GM18499 (cell line): ENCODE data around the gene AHDC1.
"Not testable (repeated sequence)": the region's sequence is repeated elsewhere in the genome, so short reads cannot be mapped to it uniquely, and the experiment has no call there.

Experiments
- ATAC-seq: cut with Tn5 transposase; IDR thresholded peaks from one replicate; pipeline ENCODE4 v1.9.1; 2021; ENCODE audit warnings: moderate number of reproducible peaks; ENCODE audit not compliant: insufficient read depth, unreplicated experiment

The AHDC1 gene

DNA sequence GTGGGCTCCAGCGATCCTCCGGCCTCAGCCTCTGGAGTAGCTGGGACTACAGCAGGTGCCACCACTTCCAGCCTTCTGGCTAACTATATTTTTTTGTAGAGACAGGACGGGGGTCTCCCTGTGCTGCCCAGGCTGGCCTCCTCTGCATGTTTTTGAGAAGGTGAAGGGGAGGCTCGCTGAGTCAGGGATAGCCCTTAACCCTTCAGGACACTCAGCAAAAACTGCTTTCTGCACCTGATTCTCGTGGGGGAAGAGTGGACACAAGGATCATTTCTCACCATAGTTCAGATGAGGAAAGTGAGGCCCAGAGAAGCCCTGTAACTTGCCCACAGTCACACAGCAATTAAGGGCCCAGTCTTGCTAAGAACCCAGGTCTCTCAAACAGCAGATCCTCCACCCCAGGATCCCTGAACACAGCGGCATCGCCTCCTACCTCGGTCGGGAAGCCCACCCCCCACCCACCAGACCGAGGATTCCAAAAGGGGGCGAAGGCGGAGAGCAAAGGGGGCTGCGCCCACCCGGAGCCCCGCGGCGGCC is 29.8 kb upstream of the AHDC1 start:
- no peak for ATAC-seq

DNA sequence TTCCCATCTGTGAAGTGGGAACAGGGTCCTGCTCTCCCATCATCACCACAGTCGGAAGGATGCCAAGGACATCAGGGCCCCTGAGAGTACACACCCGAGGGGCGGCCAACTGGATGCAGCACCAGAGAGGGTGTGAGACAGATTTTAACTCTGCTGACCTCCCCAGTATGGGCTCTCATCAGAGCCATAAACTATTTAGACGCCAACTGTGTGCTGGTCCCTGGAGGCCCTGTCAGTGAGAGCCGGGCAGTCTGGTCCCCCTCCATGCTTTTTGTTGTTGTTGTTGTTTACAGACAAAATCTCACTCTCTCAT is 29.3 kb upstream of the AHDC1 start:
- ATAC-seq, result no peak

DNA sequence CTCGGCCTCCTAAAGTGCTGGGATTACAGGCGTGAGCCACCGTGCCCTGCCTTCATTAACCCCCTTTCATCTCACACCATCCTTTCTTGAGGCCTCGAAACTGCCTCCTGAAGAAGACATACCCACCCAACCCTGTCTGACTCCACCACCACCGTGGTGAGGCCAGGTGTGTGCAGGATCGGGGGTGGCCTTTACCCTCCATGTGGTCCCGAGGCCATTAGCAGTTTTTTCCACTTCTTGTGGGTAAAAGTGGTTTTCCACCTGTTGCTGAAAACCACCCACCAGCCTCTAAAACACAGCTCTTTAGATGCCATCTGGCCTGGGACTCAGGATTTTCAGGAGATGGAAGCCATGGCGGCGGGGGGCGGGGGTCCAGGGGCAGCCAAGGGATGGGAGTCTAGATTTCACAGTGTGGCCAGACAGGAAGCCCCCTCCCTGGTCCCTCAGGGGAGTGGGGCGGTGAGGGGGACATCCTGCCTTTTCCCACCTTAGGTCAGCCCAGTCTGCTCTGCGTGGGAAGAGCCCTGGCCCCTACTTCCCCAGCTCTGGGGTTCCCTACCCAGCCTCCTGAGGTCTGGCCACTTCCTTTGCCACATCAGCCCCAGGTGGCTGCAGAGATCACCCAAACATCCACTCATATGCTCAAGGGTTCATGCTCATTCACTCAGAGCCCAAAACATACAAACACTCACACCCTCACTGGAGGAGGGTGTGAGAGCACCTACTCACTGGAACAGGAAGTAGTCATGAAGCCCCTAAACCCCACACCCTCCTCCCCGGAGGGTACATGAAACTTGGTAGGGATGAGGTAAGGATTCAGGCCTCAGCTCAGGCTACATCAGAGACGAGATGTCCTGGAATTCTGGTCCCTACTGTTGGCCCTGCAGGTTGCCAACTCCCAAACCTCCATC is 28.7 kb upstream of the AHDC1 start:
- ATAC-seq, result no peak

DNA sequence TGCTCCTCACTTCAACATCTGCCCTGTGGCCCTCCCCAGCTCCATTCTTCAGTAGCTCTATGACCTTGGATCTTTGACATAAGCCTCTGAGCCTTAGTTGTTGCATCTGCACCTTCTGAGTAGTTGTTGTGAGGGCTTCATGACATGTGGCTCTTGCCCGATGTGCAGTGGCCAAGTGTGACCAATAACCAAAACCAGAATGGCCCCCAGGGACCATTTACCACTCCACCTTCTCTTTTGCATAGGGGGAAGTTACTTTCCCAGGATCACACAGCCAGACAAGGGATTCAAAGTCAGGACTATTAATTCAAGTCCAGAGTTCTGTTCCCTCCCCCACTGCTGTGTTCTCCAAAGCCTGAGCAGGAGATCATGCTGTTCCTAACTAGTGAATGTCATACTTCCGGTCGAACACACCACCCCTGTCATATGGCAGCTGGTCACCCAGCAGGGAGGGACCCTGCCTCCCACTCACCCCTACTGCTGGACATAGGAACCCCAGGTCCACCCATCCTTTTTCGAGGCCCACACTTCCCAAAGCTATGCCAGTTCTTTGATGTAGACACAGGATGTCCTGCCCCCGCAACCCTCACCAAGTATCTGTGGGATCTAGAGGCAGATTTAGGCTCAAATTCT is 27.0 kb upstream of the AHDC1 start:
- no peak for ATAC-seq

DNA sequence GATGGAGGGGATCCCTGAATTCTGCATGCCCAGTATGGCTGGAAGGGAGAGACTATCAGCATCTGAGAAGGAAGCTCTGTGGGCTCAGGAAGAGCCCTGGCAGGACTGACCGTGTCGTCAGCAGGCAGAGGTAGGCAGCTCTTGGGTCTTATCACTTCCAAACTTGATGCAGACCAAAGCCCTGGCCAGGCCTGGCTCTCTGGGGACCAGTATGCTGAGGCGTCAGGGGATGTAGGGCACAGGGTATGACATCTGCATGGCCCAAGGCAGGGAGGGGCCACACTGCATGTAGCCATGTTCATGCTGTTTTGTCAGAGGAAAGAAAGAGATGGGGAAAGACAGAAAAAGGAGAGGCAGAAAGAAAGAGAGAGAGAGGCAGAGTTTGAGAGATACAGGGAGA is 24.8 kb upstream of the AHDC1 start:
- ATAC-seq, result no peak

DNA sequence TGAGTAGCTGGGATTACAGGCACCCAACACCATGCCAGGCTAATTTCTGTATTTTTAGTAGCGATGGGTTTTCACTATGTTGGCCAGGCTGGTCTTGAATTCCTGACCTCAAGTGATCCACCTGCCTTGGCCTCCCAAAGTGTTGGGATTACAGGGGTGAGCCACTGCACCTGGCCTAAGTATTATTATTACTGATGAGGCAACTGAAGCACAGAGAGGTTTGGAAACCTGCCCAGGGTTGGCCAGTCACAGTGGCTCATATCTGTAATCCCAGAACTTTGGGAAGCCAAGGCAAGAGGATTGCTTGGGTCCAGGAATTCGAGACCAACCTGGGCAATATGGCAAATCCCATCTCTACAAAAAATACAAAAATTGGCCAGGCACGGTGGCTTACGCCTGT is 23.8 kb upstream of the AHDC1 start:
- not testable (repeated sequence) for ATAC-seq

DNA sequence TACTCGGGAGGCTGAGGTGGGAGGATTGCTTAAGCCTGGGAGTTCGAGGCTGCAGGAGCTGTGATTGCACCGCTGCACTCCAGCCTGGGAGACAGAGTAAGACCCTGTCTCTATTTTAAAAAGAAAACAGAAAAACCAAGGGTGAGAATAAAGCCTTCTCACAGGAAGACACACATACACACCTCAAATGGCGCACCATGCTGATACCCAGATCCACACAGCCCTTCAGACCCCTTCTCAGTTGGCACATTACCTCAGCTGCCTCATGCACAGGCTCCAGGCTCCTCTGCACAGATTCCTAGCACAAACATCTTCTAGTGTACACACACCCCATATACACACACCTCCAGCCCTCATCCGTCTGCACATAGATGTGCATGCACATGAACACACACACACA is 23.1 kb upstream of the AHDC1 start:
- no peak for ATAC-seq

DNA sequence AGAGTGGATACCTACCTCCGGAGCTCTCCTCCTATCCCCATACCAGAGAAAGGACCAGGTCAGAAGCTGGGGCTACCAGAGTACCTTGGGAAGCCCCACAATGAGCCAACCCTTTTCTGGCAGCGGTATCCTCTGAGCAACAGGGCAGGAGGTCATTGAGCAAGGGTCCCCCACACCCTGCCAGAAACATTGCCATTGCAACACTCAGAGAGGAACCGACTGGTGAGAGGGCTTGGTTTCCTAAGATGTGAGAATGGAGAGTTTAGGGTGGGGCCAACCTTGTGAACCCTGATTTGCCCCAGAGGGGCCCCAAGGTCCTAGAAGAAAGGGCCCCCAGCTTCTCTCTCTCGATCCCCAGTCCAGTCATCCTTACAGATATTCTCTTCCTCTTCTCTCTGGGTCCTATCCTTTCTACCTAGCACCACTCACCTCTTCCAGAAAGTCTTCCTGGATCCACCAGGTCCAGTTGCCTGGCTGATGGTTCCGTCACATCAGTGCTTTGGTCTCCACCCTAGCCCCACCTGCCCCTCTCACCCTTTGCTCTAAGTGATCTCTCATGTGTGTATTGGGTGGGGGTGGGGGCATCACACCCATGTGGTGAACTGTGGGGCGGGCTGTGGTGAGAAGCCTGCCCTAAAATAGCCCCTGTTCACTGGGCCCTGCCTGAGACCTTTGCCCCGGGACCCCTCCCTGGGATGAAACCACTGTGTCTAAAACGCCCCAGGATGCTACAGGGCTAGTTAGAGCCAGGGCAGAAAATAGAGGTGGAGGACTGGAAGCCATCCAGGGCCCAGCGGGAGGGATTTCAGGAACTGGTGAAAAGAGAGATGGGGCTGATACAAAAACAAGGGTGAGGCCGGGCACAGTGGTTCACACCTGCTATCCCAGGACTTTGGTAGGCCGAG is 22.3 kb upstream of the AHDC1 start:
- ATAC-seq, result no peak

DNA sequence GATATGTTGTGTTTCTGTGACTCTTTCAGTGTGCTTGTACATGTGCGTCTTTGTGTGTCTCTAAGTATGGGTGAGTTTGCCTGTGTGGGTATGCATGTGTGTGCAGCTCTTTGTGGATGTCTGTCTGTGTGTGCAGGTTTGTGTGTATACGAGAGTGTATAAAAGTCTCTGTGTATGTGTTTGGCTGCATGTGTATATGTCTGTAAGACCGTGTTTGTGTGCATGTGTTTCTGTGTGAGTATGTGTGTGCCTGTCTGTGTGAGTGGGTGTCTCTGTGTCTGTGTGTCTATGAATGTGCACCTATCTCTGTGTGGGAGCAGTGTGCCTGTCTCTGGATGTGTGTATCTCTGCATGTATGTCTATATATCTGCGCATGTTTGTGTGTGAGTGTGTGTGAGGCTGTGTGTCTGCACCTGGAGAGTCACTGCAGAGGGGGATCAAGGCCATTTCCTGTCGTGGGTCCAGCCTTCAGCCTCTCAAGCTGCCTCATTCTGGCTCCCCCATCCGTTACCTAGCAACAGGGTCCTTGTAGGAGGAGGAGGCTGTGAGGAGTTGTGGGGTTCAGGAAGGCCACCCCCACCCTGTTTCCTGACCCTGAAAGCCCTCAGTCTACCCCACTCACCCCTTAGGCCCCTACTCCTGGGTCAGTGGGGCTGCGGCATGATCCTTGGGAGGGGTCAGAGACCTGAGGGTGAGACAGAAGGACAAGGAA is 20.7 kb upstream of the AHDC1 start:
- ATAC-seq, result no peak

DNA sequence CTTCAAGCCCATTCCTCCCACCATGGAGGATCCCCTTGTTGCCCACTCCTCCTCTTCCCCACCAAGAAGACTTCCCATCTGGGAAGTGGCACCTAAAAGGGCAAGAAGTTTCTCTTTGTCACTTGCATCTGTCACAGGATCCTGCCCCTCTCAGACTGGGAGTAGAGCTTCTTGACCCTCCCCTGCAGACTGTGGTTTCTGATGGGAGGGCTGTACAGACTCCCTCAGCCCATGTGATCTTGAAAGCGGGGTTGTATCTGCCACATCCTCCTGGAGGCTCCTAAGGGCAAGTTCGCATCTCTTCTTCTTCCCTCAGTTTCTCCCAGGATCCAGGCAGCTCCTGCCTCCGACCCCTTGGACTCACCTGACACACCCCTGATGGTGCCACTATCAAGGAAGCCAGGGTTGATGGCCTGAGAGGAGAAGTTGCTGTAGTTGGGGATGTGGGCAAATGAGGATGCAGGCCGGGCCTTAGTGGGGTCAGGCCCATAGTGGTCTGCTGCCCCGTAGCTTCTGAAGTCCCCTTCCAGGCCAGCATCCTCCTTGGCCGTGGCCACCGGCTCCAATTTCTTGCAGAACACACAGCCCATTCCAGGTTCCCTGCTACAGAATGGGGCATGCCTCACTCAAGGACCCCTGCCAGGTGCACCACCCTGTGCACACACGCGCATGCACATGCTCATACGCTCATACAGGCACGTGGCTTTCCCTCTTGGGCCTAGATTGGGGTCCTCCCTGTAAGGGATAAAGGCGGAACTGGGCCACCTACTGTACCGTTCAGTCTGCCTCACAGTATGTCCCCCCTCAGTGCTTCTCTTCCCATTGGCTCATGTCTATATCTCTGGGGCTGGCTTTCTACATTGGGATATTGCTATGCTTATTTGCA is 19.6 kb upstream of the AHDC1 start:
- no peak for ATAC-seq

DNA sequence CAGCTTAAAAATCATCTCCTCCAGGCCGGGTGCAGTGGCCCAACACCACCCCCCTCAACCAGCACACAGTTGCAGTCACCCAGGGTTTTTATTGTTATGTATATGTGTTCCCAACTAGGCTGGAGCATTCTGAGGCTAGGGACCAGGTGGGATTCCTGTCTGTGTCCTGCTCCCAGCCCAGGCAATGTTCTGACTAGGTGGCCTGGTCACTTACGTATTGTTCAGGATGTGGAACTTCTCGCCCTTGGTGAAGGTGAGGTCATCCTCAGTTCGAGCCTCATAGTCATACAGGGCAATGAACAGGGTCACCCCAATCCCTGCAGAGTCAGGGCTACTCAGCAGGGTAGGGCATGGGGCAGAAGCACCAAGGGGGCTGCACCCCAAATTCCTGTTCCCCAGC is 18.9 kb upstream of the AHDC1 start:
- no peak for ATAC-seq

DNA sequence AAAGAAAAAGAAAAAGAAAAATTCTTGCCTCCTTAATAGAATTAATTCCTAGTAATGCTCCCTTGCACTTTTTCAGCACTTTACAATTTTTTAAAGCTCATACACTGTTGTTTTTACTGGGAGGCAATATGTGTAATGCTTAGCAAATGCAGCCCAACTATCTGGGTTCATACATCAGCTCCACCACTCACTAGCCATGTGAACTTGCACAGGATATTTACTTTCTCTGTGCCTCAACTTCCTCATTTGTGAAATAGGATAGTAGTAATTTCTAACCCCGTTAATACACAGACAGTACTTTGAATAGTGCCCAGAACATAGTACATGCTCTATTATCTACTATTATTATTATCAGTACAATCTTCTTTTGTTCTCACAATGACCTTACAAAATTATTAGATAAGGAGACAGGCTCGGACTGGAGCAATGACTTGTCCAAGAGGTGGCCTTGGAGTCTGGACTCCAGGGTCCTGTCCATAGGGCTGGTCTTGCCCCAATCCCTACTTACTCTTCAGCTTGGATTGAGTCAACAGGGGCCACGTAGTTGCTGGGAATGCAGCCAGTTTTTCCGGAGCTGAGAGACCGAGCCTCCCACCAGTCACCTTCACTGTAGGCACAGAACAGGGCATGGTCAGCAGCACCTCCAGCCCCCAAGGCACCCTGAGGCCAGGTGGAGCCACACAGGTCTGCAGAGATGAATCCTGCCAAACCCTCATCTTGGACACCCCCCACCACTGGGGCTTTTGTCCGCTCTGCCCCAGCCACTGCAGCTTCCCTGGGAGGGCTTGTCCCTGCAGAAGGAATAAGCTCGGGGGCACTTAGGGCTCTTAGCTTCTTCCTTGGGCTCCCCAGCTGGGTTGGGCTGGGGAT is 17.3 kb upstream of the AHDC1 start:
- ATAC-seq, result no peak

DNA sequence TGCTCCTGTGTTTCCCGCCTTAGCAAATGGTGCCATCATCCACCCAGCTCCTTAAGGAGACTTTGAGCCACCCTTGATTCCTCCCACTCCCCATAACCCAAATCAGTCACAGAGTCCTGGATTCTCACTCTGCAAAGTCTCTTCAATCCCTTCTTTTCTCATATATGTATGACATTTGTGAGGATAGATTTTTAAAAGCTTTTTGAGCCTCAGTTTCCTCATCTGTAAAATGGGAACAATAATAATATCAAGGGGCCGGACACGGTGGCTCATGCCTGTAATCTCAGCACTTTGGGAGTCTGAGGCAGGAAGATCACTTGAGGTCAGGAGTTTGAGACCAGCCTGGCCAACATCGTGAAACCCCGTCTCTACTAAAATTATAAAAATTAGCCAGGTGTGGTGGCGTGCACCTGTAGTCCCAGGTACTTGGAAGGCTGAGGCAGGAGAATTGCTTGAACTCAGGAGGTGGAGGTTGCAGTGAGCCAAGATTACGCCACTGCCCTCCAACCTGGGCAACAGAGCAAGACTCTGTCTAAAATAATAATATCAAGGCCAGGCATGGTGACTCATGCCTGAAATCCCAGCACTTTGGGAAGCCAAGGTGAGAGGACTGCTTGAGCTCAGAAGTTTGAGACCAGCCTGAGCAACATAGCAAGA is 16.0 kb upstream of the AHDC1 start:
- ATAC-seq, result not testable (repeated sequence)

DNA sequence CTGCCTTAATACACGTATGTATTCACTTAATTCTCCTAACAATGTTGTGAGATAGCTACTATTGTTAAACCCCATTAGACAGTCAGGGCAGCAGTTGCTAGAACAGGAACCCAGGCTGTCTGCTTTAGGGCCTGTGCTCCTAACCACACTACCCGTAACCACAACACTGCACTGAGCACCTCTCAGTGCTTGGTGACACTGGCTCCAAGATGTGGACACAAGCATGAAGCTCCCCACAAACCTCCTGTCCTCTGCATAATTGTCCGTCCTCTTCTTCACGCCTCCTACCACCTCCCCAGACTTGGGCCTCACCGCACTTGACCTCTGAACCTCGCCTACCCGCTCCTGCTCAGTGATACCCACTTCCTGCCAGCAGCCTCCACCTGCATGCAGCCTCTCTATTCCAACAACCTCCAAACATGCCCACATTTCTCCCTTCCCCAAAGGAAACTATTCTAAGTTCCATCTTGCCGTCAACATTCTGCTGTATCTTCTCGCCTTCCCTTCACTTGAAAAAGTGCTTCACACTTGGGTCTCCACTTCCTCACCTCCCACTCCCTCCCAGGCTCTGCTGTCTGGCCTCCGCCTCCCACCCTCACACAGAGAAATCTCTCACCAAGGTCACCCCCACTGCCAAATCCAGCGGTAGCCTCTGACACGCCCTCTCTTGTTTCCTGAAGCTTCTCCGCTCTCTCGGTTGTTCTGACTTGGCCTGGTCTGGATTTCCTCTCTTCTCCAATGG is 14.6 kb upstream of the AHDC1 start:
- ATAC-seq, result no peak

DNA sequence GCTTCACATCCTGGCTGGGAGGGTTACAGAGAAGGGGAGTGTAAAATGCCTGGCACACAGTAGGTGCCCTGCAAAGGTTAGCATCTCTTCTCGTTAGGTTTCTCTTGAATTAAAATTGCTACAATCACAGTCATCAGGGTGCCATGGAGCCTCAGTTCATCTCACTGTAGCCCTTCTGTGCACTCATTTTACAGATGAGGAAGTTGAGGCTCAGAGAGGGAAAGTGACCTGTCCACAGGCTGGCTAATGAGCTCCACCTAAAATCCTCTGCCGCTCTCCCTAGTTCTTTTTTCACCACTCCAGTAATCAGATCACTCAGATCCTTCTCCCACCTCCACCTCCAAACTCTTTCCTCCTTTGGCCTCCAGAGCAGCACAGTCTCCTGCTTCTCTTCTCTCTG is 13.5 kb upstream of the AHDC1 start:
- ATAC-seq, result no peak

DNA sequence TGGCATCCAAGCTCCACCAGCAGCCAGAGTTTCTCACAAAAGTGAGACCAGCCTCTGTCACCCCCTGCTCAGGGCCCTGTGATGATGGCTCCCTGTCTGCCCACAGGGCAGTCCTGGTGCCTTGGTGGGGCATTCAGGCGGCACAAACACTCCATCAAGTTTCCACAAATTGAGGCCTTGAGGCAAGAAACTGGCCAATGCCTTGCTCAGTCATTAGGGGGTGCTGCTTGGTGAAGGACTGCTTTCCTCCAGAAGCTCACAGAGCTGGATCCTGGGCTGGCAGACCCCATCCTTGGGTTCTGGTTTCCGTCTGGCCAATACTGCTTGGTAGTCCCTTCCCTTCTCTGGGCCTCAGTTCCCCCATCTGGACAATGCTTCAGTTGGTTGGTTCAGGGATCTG is 12.5 kb upstream of the AHDC1 start:
- no peak for ATAC-seq
